ENCODE measurements around the gene TIGAR.
A peak's percentile ranks its signal among the peaks of the same experiment; 100 is the strongest.

The TIGAR gene

GRCh38 chr12:4308334-4308950 lies 12.6 kb upstream of the TIGAR start:
- no peak for DNase-seq

GRCh38 chr12:4311776-4312175 lies 9.2 kb upstream of the TIGAR start:
- no peak for DNase-seq

GRCh38 chr12:4312251-4312650 lies 8.8 kb upstream of the TIGAR start:
- no peak for DNase-seq

- peak; percentile 31 for DNase-seq
Measured at GRCh38 chr12:4320497-4320852, 538 bp upstream of the TIGAR start.

- no peak for DNase-seq
Measured at GRCh38 chr12:4322726-4323125, 1.7 kb downstream of the TIGAR start.

- DNase-seq = no peak
Measured at GRCh38 chr12:4323396-4323795, 2.4 kb downstream of the TIGAR start.

GRCh38 chr12:4324366-4324765 lies 3.4 kb downstream of the TIGAR start:
- DNase-seq = no peak

GRCh38 chr12:4325966-4326365 lies 5.0 kb downstream of the TIGAR start:
- no peak for DNase-seq

GRCh38 chr12:4327293-4327692 lies 6.3 kb downstream of the TIGAR start:
- DNase-seq = no peak

- DNase-seq = no peak
Measured at GRCh38 chr12:4330203-4330602, 9.2 kb downstream of the TIGAR start.

GRCh38 chr12:4331221-4331620 lies 10.2 kb downstream of the TIGAR start:
- no peak for DNase-seq

GRCh38 chr12:4331842-4332241 lies 10.8 kb downstream of the TIGAR start:
- no peak for DNase-seq

- DNase-seq = no peak
Measured at GRCh38 chr12:4346931-4347330, 25.9 kb downstream of the TIGAR start.

- DNase-seq = no peak
Measured at GRCh38 chr12:4353785-4354208, 32.8 kb downstream of the TIGAR start.

GRCh38 chr12:4355156-4356040 lies 34.4 kb downstream of the TIGAR start:
- DNase-seq = no peak

GRCh38 chr12:4356041-4356327 lies 35.0 kb downstream of the TIGAR start:
- no peak for DNase-seq

GRCh38 chr12:4366090-4366489 lies 45.1 kb downstream of the TIGAR start:
- no peak for DNase-seq

GRCh38 chr12:4369548-4369947 lies 48.5 kb downstream of the TIGAR start:
- DNase-seq = no peak

GRCh38 chr12:4370265-4370664 lies 49.3 kb downstream of the TIGAR start:
- DNase-seq = no peak

GRCh38 chr12:4372653-4373052 lies 51.6 kb downstream of the TIGAR start:
- DNase-seq = no peak

- DNase-seq = no peak
Measured at GRCh38 chr12:4375449-4375848, 54.4 kb downstream of the TIGAR start.

GRCh38 chr12:4378772-4379171 lies 57.8 kb downstream of the TIGAR start:
- no peak for DNase-seq

- no peak for DNase-seq
Measured at GRCh38 chr12:4379405-4379804, 58.4 kb downstream of the TIGAR start, which contains the start of gene FGF23. Gene FGF23 (minus strand): TSS chr12:4379712. CDS start chr12:4379582, 130 bp downstream.

- no peak for DNase-seq
Measured at GRCh38 chr12:4380332-4380731, 59.3 kb downstream of the TIGAR start.

Measured in NK-92 treated with Interleukin-12 subunit alpha and Interleukin-12 subunit beta, amount 100 ng/mL, for 24 hours (cell line).